Immature natural killer cell (primary cell): Measurements from ENCODE around the gene TRIM58. TPM values are rescaled to one million over a fixed set of nuclear protein-coding genes. Genes with fewer than 3 reads are reported as not detected.

ENCODE experiments used
- DNase-seq, 3 donors: peaks; one replicate each; pipeline ENCODE4 v3.0.0; 2022; ENCODE audit warnings: mixed read lengths in 1 of 3
- H3K27ac Mint-ChIP-seq, 6 donors: one replicate each; pipeline ENCODE4 v1.8.0; 2020; ENCODE audit warnings: mixed read lengths in 6 of 6, mild to moderate bottlenecking in 5 of 6, inconsistent platforms in 4 of 6, moderate library complexity in 3 of 6
- H3K27me3 Mint-ChIP-seq, 3 donors: one replicate each; pipeline ENCODE4 v1.8.0; 2020 to 2021; ENCODE audit warnings: low read depth in 3 of 3, mild to moderate bottlenecking in 3 of 3, mixed read lengths in 3 of 3, moderate library complexity in 3 of 3, inconsistent platforms in 1 of 3
- H3K36me3 Mint-ChIP-seq, 3 donors: one replicate each; pipeline ENCODE4 v1.8.0; 2020; ENCODE audit warnings: mixed read lengths in 3 of 3, inconsistent platforms in 2 of 3, mild to moderate bottlenecking in 2 of 3
- H3K4me1 Mint-ChIP-seq, 2 donors: one replicate each; pipeline ENCODE4 v1.8.0; 2020; ENCODE audit warnings: inconsistent platforms in 2 of 2, mild to moderate bottlenecking in 2 of 2, mixed read lengths in 2 of 2, moderate library complexity in 1 of 2
- H3K4me3 Mint-ChIP-seq, 5 donors: one replicate each; pipeline ENCODE4 v1.8.0; 2020; ENCODE audit warnings: mild to moderate bottlenecking in 5 of 5, mixed read lengths in 5 of 5, inconsistent platforms in 3 of 5, moderate library complexity in 3 of 5
- H3K9me3 Mint-ChIP-seq, 6 donors: one replicate each; pipeline ENCODE4 v1.8.0; 2020; ENCODE audit warnings: mild to moderate bottlenecking in 6 of 6, mixed read lengths in 6 of 6, inconsistent platforms in 4 of 6, moderate library complexity in 3 of 6
- polyA plus RNA-seq, 3 donors: library from polyadenylated mRNA; unstranded; fragments of 300-500 nt; fragmentation: Illumina TruSeq; gene quantifications; one replicate each; pipeline ENCODE4 v1.2.3, GENCODE V29; 2021

Gene TRIM58
- polyA plus RNA-seq, 3 donors from 2014 or later = 1.1 to 2.3 (median 1.5) TPM

DNA sequence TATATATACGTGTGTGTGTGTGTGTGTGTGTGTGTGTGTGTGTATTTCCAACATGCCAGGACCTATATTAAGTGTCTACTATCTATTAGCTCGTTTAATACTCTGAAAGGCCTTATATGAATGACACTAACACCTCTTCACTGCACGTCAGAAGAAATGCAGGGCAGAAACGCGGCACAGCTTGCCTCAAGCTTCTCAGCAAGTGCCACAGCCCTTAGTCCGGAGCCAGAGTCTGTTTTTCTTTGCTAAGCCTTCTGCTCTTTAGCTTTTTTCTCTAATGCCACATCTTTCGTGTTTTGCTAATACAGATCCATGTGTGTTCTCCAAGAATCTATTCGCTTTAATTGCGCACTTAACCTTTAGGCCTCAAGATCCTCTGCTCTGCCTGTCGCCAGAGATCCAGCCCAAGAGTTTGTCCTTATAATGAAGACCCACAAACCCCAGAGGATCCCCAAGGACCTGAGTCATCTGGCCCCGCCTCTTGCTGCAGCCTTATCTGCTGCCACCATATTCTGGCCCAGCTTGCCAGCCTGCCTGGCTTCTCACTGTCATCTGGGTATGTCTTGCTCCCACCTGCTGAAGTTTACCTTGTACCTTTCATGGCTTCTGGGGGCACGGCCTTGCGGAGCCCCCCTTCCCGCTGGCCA, 2.0 kb upstream of the TRIM58 start:
- Mint-ChIP-seq H3K4me1 (peaks cover 8 to 17% of the 10 kb centered on the region in 2 donors), H3K27me3 (peaks cover 7 to 16% (median 9%) of the 10 kb centered on the region in 3 donors), H3K4me3 (peak overlapping the region in 1 of 5 donors; percentile 38), H3K27ac (no peak overlapping the region), H3K36me3 (no peaks in the 10 kb centered on the region), H3K9me3 (no peaks in the 10 kb centered on the region)
- no peak for DNase-seq

DNA sequence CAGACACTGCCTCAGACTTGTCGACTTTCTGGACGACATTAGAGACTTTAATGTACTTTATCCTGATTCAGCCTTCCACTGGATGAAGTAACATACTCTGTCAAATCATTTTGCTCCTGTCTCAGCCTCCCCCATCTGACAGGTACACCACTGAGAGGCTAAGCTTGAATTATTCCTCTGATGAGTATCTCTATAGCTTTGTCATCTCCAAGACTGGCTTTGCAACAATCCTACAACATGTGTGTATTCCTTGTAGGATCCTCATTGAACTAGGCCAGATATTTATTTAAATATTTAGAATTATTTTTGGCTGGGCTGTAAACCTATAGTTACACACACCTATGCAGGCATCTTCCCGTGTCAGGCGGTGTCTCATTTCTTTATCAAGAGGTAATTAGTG, 1.1 kb upstream of the TRIM58 start:
- DNase-seq = no peak
- Mint-ChIP-seq H3K27ac (no peak overlapping the region), H3K27me3 (peaks cover 7 to 16% (median 10%) of the 10 kb centered on the region in 3 donors), H3K4me1 (peaks cover 8 to 17% of the 10 kb centered on the region in 2 donors), H3K36me3 (no peaks in the 10 kb centered on the region), H3K4me3 (peak overlapping the region; percentile 44 to 78 (median 73)), H3K9me3 (no peaks in the 10 kb centered on the region)

DNA sequence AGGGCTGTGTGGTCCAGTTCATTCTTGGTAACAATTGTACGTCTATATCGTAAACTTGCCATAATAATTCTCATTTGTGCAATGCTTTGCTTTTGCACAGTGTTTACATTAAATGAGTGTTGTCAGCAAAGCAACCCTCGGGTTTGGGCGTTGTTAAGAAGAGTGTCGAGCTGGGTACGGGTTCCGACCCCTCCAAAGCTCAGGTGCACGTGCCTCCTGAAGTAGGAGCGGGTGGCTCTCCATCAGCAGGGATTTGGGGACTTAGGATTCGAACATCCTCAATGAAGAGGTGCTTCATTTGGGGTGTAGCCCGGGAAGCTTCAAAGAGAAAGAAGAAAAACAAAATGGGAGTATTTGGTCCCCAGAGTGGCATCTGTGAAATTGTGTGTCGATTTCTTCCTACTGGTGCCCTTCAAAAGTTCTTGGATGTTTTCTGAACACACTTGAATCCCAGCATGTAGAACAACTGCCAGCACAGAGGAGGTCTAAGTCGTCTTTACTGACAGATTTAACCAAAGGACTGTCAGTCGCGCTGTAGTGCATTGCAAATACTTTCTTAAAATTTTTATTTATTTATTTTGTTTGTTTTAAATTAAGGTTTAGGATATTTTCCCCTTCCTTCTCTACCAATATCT, 1.1 kb downstream of the TRIM58 start:
- Mint-ChIP-seq H3K4me1 (peaks cover 8 to 17% of the 10 kb centered on the region in 2 donors), H3K9me3 (no peaks in the 10 kb centered on the region), H3K27me3 (peaks cover 7 to 14% (median 8%) of the 10 kb centered on the region in 3 donors), H3K4me3 (peak overlapping the region; percentile 77 to 88 (median 83)), H3K36me3 (no peaks in the 10 kb centered on the region), H3K27ac (peak overlapping the region in 2 of 6 donors; percentile 22 to 56)
- no peak for DNase-seq

DNA sequence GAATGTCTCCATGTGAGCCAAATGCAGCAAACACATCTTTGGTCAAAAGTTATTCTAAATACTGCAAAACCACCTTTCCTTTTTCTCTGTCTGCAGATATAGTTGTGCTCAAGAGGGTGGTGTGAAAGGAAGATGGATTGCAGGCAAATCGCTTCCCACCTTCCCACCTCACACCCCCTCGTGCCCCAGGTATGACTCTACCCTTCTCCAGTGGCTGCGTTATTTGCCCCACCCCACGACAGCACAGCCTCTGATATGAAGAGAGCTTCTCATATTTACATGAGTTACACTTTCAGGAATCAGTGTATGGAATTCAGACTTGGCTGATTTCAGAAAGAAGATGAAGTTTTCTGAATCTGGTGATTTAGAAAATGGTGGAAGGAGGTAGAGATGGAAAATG, 5.8 kb downstream of the TRIM58 start:
- Mint-ChIP-seq H3K4me3 (no peak overlapping the region), H3K27ac (no peak overlapping the region), H3K27me3 (peaks cover 4 to 6% (median 5%) of the 10 kb centered on the region in 3 donors), H3K4me1 (peaks cover 5 to 7% of the 10 kb centered on the region in 2 donors), H3K9me3 (no peaks in the 10 kb centered on the region), H3K36me3 (no peaks in the 10 kb centered on the region)
- no peak for DNase-seq

DNA sequence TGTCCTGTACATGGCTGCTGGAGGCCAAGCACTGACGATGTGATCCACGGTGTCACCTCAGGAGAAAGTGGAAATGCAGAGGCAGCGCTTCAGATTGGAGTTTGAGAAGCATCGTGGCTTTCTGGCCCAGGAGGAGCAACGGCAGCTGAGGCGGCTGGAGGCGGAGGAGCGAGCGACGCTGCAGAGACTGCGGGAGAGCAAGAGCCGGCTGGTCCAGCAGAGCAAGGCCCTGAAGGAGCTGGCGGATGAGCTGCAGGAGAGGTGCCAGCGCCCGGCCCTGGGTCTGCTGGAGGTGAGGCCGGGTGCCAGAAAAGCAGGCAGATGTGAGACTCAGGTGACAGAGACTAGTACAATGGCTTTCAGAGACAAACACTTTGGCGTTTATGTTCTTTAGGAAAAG, 7.7 kb downstream of the TRIM58 start:
- no peak for DNase-seq
- H3K4me3 Mint-ChIP-seq = no peak overlapping the region
- no peaks in the 10 kb centered on the region for H3K4me1 Mint-ChIP-seq
- H3K36me3 Mint-ChIP-seq = no peaks in the 10 kb centered on the region
- peaks cover 0 to 4% (median 0%) of the 10 kb centered on the region in 6 donors for H3K9me3 Mint-ChIP-seq
- H3K27ac Mint-ChIP-seq = no peak overlapping the region
- H3K27me3 Mint-ChIP-seq = peaks cover 0 to 3% (median 2%) of the 10 kb centered on the region in 3 donors

DNA sequence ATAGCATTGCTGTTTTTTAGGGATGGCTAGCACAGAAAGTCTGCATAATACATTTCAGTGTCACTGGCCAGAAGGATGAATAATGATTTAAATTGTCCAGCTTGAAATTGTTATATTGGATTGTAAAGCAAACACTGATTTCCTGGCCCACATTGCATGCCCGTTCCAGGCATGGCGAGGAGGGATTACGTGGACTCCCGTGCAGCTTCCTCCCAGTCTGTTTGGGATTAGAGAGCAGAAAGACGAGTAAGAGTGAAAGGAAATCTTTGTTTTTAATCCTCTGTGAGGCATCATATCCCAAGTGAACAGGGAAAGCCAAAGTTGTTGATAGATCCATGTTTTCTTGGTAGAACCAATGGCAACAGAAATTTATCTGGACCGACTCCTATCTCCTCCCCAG, 8.4 kb downstream of the TRIM58 start:
- no peaks in the 10 kb centered on the region for H3K4me1 Mint-ChIP-seq
- no peak for DNase-seq
- peaks cover 0 to 4% (median 0%) of the 10 kb centered on the region in 6 donors for H3K9me3 Mint-ChIP-seq
- no peaks in the 10 kb centered on the region for H3K27me3 Mint-ChIP-seq
- no peak overlapping the region for H3K27ac Mint-ChIP-seq
- H3K36me3 Mint-ChIP-seq = no peaks in the 10 kb centered on the region
- no peak overlapping the region for H3K4me3 Mint-ChIP-seq

DNA sequence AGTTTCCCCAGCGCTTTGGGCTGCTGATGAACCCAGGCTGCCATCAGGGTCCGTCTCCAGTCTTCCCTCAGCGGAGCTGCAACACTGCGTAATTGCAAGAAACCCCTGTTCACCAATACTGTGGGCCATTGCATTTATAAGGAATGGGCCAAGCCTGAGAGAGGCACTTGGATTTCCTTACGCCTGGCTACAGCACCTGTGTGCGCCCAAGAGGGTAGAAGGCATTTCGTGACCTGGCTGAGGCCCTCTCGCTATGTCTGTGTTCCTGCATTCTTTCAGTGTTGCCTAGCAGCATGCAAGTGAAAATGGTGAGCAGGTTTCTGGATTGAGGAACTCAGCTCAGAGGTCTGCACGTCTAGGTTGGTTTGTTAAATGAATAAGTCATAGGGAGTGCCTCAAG, 26.4 kb downstream of the TRIM58 start:
- Mint-ChIP-seq H3K27ac (no peak overlapping the region), H3K27me3 (peaks cover 0 to 4% (median 2%) of the 10 kb centered on the region in 3 donors), H3K4me3 (no peak overlapping the region), H3K4me1 (no peaks in the 10 kb centered on the region), H3K9me3 (peaks cover 0 to 2% (median 0%) of the 10 kb centered on the region in 6 donors), H3K36me3 (no peaks in the 10 kb centered on the region)
- DNase-seq = no peak

DNA sequence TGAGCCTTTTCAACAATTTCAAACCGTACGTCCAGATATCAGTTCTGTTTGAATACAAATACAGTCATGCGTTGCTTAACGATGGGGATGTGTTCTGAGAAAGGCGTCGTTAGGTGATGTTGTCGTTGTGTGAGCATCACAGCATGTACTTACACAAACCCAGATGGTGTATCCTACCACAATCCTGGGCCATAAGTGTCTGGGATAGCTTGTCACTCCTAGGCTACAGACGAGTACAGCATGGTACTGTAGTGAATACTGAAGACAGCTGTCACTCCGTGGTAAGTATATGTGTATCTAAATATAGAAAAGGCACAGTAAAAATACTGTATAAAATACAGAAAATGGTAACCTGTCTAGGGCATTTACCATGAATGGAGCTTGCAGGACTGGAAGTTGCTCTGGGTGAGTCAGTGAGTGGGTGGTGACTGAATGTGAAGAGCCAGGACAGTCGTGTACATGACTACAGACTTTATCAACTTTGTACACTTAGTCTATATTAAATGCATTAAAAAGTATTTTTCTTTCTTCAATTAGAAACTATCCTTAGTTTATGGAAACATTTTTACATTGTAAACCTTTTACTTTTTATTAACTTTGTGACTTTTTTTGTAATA, 27.9 kb downstream of the TRIM58 start:
- Mint-ChIP-seq H3K36me3 (no peaks in the 10 kb centered on the region), H3K9me3 (no peaks in the 10 kb centered on the region), H3K27me3 (peaks cover 0 to 3% (median 2%) of the 10 kb centered on the region in 3 donors), H3K27ac (no peak overlapping the region), H3K4me3 (no peak overlapping the region), H3K4me1 (no peaks in the 10 kb centered on the region)
- no peak for DNase-seq

DNA sequence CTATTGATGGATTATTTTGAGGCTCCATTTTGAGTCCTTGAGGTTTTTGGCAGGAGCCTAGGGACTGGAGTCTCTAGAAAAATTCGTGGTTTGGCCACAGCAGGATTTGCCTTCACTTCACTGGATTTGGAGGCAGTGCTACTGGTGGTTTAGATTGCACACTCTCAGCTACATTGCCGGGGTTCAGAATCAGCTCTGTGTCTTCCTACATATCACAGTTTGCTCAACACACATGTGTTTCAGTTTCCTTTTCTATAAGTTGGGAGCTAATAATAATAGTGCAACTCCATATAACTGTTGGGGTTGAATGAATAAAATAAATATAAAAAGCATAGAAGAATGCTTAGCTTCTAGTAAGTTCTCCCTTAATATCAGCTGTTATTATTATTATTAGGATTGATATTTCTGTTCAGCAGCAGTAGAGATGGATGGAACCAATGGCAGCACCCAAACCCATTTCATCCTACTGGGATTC, 38.2 kb downstream of the TRIM58 start, which contains the start of gene OR2W3:
OR2W3 (plus strand) TSS at position 425 of the 475 bp plus-strand sequence; CDS start at position 425, 0 bp downstream.
- Mint-ChIP-seq H3K4me3 (peak within 1 kb of the TSS in 3 of 5 donors; percentile 22 to 59 (median 49)), H3K4me1 (peaks cover 7 to 24% of the 10 kb centered on the region in 2 donors), H3K36me3 (no peaks in the 10 kb centered on the region), H3K27me3 (peaks cover 0 to 2% (median 0%) of the 10 kb centered on the region in 3 donors), H3K9me3 (peaks cover 0 to 12% (median 0%) of the 10 kb centered on the region in 6 donors), H3K27ac (peak within 1 kb of the TSS in 1 of 6 donors; percentile 5)
- no peak for DNase-seq

DNA sequence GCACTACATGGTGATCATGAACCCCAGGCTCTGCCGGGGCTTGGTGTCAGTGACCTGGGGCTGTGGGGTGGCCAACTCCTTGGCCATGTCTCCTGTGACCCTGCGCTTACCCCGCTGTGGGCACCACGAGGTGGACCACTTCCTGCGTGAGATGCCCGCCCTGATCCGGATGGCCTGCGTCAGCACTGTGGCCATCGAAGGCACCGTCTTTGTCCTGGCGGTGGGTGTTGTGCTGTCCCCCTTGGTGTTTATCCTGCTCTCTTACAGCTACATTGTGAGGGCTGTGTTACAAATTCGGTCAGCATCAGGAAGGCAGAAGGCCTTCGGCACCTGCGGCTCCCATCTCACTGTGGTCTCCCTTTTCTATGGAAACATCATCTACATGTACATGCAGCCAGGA, 39.0 kb downstream of the TRIM58 start:
- H3K9me3 Mint-ChIP-seq = peaks cover 0 to 12% (median 0%) of the 10 kb centered on the region in 6 donors
- peaks cover 0 to 2% (median 0%) of the 10 kb centered on the region in 3 donors for H3K27me3 Mint-ChIP-seq
- peak in 1 of 3 donors; percentile 24 for DNase-seq
- H3K4me1 Mint-ChIP-seq = peaks cover 7 to 24% of the 10 kb centered on the region in 2 donors
- H3K27ac Mint-ChIP-seq = peak overlapping the region in 1 of 6 donors; percentile 5
- H3K36me3 Mint-ChIP-seq = no peaks in the 10 kb centered on the region
- H3K4me3 Mint-ChIP-seq = peak overlapping the region in 3 of 5 donors; percentile 22 to 59 (median 49)

DNA sequence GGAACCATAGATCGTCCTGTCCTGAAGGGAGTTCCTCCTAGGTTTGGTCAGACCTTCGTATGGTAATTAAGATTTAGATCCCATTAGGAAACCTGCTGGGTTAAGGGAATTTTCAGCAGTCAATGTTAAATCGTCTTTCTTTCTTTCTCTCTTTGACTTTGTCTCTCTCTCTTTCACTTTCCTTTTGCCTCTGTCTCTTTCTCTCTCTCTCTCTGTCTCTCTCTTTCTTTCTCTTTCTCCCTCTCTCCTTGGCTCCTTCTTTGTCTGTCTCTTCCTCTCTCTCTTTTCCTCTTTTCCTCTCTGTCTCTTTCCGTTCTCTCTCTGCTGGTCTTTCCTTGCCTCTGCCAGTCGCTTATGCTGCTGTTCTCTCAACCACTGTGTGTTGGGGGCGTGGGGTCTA, 47.1 kb downstream of the TRIM58 start:
- no peaks in the 10 kb centered on the region for H3K36me3 Mint-ChIP-seq

DNA sequence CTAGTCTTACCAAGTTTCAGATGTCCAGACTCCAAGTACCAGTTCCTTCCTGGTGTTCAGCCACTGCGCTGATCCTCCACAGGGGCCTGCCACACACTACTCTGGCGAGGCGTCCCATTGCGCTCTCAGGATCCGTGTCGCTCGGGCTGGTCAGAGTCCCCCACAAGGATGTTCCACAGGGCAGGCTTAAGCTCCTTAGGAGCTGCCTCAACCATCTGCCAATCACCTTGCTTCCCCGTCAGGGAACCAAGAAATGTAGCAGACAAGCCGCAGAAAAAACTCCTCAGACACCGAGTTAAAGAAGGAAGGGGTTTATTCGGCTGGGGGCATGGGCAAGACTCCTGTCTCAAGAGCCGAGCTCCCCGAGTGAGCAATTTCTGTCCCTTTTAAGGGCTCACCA, 48.2 kb downstream of the TRIM58 start:
- peak overlapping the region in 1 of 6 donors; percentile 6 for H3K27ac Mint-ChIP-seq

More for the DNA sequence above, 47.1 kb downstream of the TRIM58 start:
- peak overlapping the region in 1 of 5 donors; percentile 2 for H3K4me3 Mint-ChIP-seq
- peaks cover 0 to 4% (median 2%) of the 10 kb centered on the region in 6 donors for H3K9me3 Mint-ChIP-seq
- H3K4me1 Mint-ChIP-seq = peaks cover 35 to 43% of the 10 kb centered on the region in 2 donors
- H3K27me3 Mint-ChIP-seq = peaks cover 0 to 2% (median 0%) of the 10 kb centered on the region in 3 donors
- peak overlapping the region in 3 of 6 donors; percentile 9 to 57 (median 41) for H3K27ac Mint-ChIP-seq
- DNase-seq = no peak

DNA sequence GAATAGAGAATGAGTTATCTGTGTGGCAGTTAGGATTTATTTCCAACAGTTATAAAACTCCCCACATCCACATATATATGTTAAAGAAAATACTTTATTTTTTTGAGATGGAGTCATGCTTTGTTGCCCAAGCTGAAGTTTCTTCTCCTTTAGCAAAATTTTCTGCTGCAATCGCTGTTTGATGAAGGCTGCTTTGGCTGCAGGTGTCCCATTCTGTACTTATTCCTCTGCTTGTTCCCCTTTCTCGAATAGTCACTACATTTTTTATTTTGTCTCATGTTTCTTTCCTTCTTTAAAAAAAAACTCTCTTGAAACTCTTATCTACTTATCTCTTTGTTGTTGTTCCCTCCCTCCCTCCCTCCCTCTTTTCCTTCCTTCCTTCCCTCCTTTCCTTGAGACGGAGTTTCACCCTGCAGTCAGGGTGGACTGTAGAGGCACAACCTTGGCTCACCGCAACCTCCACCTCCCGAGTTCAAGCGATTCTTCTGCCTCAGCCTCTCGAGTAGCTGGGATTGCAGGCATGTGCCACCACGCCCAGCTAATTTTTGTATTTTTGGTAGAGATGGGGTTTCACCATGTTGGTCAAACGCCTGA, 49.0 kb downstream of the TRIM58 start:
- Mint-ChIP-seq H3K4me1 (peaks cover 35 to 43% of the 10 kb centered on the region in 2 donors), H3K36me3 (no peaks in the 10 kb centered on the region), H3K27ac (peak overlapping the region; percentile 55 to 89 (median 82)), H3K27me3 (peaks cover 0 to 2% (median 0%) of the 10 kb centered on the region in 3 donors), H3K9me3 (peaks cover 0 to 4% (median 2%) of the 10 kb centered on the region in 6 donors), H3K4me3 (peak overlapping the region; percentile 76 to 86 (median 82))
- DNase-seq = no peak

More for the DNA sequence above, 48.2 kb downstream of the TRIM58 start:
- H3K27me3 Mint-ChIP-seq = peaks cover 0 to 2% (median 0%) of the 10 kb centered on the region in 3 donors
- DNase-seq = no peak
- peak overlapping the region in 2 of 5 donors; percentile 82 to 86 for H3K4me3 Mint-ChIP-seq
- peaks cover 0 to 4% (median 2%) of the 10 kb centered on the region in 6 donors for H3K9me3 Mint-ChIP-seq
- peaks cover 35 to 43% of the 10 kb centered on the region in 2 donors for H3K4me1 Mint-ChIP-seq
- H3K36me3 Mint-ChIP-seq = no peaks in the 10 kb centered on the region
